Skeletal muscle cell (primary cell): Measurements from ENCODE around the gene PCCA.
"Not testable (repeated sequence)": the region's sequence is repeated elsewhere in the genome, so short reads cannot be mapped to it uniquely, and the experiment has no call there.

ENCODE experiments used
- DNase-seq: peaks from one replicate; pipeline ENCODE4 v3.0.0-alpha.2; 2010; ENCODE audit warnings: low read depth
- H3K4me3 ChIP-seq: 2 replicates; pipeline ENCODE4 v1.5.1; 2011; ENCODE audit warnings: low read depth, mild to moderate bottlenecking, control low read depth, low read length, moderate library complexity

Gene PCCA

DNA sequence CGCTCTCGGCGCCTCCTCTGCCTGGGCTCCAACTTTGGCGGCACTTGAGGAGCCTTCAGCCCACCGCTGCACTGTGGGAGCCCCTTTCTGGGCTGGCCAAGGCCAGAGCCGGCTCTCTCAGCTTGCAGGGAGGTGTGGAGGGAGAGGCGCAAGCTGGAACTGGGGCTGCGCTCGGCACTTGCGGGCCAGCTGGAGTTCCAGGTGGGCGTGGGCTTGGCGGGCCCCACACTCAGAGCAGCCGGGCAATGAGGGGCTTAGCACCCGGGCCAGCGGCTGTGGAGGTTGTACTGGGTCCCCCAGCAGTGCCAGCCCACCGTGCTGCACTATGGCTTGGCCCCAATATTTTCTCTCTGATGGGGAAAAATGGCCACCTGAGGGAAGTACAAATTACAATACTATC, 193.4 kb downstream of the PCCA start:
- DNase-seq, H3K4me3 ChIP-seq: not testable (repeated sequence)

- H3K4me3 ChIP-seq: no peak overlapping the region
- no peak for DNase-seq
These were observed 201.4 kb downstream of the PCCA start for GRCh38 chr13:100290165-100290801.

- no peak overlapping the region for H3K4me3 ChIP-seq
- DNase-seq: no peak
These were observed 202.7 kb downstream of the PCCA start for GRCh38 chr13:100291624-100292023.

DNA sequence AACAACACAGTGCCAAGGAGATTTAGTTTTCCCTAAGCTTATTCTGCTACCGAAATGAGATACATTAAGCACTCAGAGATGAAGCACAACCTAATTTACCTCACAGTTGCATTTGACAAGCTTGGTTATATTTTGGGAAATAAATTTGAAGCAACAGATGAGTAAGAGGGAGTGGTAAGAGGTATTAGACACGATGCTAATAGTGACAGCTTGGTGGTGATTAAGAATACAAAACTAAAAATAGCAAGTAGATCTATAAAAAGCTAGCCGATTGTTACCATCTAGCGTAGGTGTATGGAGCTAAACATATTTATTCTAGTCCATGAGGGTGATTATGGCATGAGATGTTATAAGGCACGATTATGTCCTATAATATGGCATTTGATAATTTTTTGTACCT, 208.5 kb downstream of the PCCA start:
- no peak for DNase-seq

DNA sequence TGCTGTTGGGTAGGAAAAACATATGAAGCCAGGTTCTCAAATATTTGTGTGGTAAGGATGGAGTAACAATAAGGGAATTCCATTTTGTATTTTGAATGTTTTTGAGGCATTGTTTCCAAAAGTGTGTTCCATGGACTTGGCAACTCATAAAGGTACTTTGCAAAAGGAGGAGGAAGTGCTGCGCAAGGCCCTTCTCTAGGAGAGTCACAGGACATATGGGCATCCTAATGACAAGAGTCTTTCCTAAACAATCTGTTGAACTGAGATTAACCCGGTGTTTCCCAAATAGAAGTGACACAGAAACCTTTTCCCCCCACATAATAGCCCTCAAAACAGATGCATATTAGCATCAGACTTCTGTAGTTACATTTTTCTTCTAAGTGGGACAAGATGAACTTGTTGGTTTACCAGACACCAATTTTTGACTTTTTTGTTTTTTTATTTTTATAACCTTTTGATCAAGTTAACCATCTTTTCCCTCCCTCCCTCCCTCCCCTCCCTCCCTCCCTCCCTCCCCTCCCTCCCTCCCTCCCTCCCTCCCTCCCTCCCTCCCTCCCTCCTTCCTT, 209.3 kb downstream of the PCCA start:
- DNase-seq: no peak
- H3K4me3 ChIP-seq: no peak overlapping the region

More for the DNA sequence above, 208.5 kb downstream of the PCCA start:
- no peak overlapping the region for H3K4me3 ChIP-seq

DNA sequence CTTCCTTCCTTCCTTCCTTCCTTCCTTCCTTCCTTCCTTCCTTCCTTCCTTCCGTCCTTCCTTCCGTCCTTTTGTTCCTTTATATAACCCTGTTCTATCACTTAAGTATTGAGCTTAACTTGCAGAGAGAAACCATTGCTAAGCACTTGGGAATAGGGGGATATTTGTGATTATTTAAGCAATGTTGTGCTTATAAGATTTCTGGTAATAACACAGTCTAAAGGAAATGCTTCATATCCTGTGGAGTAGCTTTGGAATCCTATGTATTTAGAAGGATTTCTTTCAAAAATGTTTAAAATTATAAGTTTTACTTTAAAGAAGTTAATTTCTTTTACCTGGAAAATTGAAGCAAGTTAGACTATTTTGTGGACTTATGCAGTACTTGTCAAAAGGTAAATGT, 209.8 kb downstream of the PCCA start:
- H3K4me3 ChIP-seq: no peak overlapping the region
- DNase-seq: no peak

DNA sequence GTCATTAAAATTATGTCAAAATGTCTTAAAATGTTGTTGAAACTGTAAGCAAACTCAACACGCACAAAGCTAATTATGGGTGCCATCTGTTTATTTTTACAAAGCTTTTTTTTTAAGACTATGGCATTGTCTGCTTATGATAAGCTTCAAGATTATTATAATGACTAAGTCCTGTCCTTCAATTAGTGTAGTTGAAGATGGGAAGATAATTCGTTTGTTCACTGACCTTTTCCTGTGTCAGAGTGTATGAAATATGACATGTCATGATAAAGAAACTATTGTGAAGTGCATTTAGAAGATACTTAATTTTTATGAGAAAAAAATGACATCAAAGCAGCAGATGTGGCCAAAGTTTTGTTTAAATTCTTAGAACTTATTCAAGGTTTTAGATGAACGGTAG, 211.3 kb downstream of the PCCA start:
- no peak overlapping the region for H3K4me3 ChIP-seq
- no peak for DNase-seq

GRCh38 chr13:100300708-100301107, 211.8 kb downstream of the PCCA start:
- no peak for DNase-seq

GRCh38 chr13:100301418-100301817, 212.5 kb downstream of the PCCA start:
- no peak overlapping the region for H3K4me3 ChIP-seq
- no peak for DNase-seq

More at GRCh38 chr13:100300708-100301107, 211.8 kb downstream of the PCCA start:
- no peak overlapping the region for H3K4me3 ChIP-seq

- H3K4me3 ChIP-seq: no peak overlapping the region
- no peak for DNase-seq
These were observed 213.5 kb downstream of the PCCA start for GRCh38 chr13:100302391-100302790.

GRCh38 chr13:100304229-100304628, 215.3 kb downstream of the PCCA start:
- DNase-seq: no peak
- no peak overlapping the region for H3K4me3 ChIP-seq

- H3K4me3 ChIP-seq: no peak overlapping the region
- DNase-seq: no peak
These were observed 216.5 kb downstream of the PCCA start for GRCh38 chr13:100305398-100305797.

DNA sequence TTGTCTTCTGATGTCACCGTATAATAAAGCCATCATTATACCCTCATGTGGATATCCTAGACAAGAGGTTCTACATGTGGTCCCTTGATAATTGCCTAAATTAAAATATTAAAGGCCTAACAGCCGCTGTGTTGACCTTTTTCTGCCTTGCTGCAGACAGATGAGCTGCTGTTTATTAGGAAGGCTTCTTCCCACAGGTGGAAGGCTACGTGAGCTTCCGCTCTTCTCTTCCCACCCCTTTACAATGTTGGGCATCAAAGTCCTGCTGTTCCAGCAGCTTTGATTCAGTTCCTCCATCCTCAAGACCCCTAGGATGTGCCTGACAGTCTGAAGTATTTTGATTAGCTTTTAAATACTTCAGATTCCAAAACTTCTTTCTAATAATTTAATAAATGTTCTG, 217.1 kb downstream of the PCCA start:
- H3K4me3 ChIP-seq: no peak overlapping the region
- no peak for DNase-seq

- DNase-seq: no peak
These were observed 217.6 kb downstream of the PCCA start for GRCh38 chr13:100306434-100306999.

DNA sequence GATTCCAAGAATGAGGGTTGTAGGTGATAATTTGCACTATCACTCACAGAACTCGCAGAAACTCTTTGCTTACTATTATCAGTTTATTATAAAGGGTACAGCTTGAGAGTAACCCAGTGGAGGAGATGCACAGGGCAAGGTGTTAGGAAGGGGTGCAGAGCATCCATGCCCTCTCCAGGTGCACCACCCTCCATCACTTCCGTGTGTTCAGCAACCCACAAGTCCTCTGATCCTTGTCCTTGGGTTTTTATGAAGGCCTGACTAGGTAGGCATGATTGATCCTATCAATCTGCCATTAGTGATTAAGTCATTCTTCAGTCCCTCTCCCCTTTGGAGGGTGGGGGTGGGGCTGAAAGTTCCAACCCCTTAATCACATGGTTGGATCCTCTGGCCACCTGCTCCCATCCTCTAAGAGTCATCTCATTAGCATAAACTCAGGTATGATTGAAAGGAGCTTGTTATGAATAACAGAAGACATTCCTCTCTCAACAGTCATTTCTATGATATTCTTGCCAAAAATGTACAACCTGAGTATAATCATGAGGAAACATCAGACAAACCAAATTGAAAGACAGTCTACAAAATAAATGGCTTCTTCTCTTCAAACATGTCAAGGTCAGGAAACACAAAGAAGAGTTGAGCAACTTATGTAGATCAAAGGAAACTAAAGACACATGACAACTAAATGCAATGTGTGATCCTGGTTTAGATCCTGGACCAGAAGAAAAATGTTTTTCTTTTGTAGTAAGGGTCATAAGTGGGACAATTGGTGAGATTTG, 225.4 kb downstream of the PCCA start:
- DNase-seq: no peak

More at GRCh38 chr13:100306434-100306999, 217.6 kb downstream of the PCCA start:
- no peak overlapping the region for H3K4me3 ChIP-seq

DNA sequence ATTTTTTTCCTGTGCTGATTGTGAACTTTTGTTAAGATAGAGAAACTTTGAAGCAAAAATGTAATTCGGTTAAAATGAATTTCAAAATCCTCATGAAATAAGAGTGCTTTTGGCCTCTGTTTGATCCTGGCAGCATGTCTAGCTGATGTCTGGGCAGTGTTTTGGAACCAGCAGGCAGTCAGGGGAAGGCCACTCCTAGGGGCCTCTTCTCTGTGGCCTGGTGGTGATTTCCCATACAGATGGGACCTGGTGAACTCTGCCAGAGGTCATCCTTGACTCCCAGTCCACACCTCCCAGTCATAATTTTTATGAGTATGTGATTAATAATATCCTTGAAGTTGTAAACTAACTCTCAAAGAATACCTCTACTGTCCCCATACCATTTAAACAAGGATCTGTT, 226.6 kb downstream of the PCCA start:
- no peak for DNase-seq
- H3K4me3 ChIP-seq: no peak overlapping the region

More for the DNA sequence above, 225.4 kb downstream of the PCCA start:
- H3K4me3 ChIP-seq: no peak overlapping the region

GRCh38 chr13:100318473-100318872, 229.6 kb downstream of the PCCA start:
- not testable (repeated sequence) for DNase-seq, H3K4me3 ChIP-seq

DNA sequence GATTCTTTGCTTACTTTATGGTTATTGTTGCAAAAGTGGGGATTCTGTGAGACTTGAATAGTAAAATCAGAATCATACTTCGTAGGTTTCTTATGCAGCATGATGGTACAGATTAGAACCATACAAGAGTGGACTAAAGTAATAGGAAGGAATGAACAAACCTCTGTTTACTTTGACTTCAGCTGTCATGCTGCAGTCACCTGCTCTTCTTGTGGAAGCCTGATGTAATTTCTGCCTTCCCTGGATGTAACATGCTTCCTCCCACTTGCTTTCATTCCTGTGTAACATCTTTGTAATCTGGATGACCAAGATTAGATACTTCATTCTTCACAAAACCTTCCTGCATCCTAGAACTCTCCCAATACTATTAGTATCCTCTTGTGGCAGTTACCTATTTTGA, 235.0 kb downstream of the PCCA start:
- no peak overlapping the region for H3K4me3 ChIP-seq
- no peak for DNase-seq

DNA sequence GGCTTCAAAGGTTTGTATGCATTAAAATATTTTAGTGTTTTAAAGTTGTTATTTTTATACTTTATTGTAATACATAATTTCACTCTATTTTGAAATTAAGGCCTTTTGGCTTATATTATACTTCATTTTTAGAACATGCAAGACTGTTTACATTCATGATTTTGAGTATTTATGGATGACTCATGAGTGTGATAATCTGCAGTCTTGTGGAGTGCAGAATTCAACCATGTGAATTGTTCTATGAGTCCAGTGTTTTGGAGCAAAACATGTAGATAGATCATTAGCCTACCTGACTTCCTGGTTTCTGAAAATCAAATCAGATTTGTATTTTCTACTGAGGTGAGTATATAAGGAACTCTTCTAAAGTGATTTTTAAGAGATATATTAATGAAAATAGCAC, 241.8 kb downstream of the PCCA start:
- no peak overlapping the region for H3K4me3 ChIP-seq
- DNase-seq: no peak

DNA sequence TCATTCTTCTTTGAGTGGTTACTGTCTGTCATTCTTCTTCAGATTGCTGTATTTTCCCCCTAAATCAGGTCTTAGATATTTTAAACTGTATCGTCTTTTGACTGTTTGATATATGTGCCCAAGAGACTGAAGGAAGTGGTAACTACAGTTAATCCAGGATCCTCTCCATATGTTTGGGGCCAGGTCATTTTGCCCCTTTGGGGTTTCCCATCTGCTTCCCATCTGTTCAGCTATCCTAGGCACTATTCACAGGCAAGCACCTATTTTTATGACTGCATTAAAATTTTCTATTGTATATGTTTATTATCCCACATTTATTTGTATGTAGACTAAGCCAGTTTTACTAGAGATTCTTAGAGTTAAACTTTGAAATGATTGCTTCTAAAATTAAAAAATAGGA, 244.2 kb downstream of the PCCA start:
- no peak for DNase-seq
- H3K4me3 ChIP-seq: no peak overlapping the region
